RWPE2 (cell line): ENCODE data around the gene IRF6.
A peak's percentile ranks its signal among the peaks of the same experiment; 100 is the strongest.

Experiments
- ATAC-seq: fragments of 200-7000 bp; cut with Tn5 transposase; 3 replicates; pipeline ENCODE4 v1.9.1; 2021; ENCODE audit warnings: low read depth
- DNase-seq: peaks from one replicate; pipeline ENCODE4 v3.0.0-alpha.2; 2020; ENCODE audit warnings: low spot score
- H3K27ac ChIP-seq: fragments of 450-650 bp; 2 replicates; pipeline ENCODE4 v1.5.1; 2017; ENCODE audit warnings: mild to moderate bottlenecking; ENCODE audit not compliant: poor library complexity, severe bottlenecking
- H3K27me3 ChIP-seq: fragments of 250-450 bp; sonication (Bioruptor Pico); 2 replicates; pipeline ENCODE4 v1.5.1; 2021; ENCODE audit warnings: mild to moderate bottlenecking, moderate library complexity; ENCODE audit not compliant: insufficient read depth, poor library complexity, severe bottlenecking
- H3K36me3 ChIP-seq: fragments of 250-450 bp; sonication (Bioruptor Pico); 2 replicates; pipeline ENCODE4 v1.5.1; 2020; ENCODE audit warnings: low read depth, mild to moderate bottlenecking, moderate library complexity
- H3K4me1 ChIP-seq: fragments of 250-450 bp; sonication (Bioruptor Pico); 2 replicates; pipeline ENCODE4 v1.5.1; 2021; ENCODE audit warnings: mild to moderate bottlenecking, moderate library complexity; ENCODE audit not compliant: insufficient read depth, poor library complexity, severe bottlenecking
- H3K4me3 ChIP-seq: fragments of 250-450 bp; sonication (Bioruptor Pico); 2 replicates; pipeline ENCODE4 v1.5.1; 2021; ENCODE audit warnings: mild to moderate bottlenecking, moderate library complexity; ENCODE audit not compliant: severe bottlenecking
- H3K9me3 ChIP-seq: fragments of 250-450 bp; sonication (Bioruptor Pico); 2 replicates; pipeline ENCODE4 v1.5.1; 2021; ENCODE audit warnings: mild to moderate bottlenecking, moderate library complexity; ENCODE audit not compliant: severe bottlenecking
- TF ChIP-seq, protein P1 (sequence below): fragments of 450-650 bp; IDR thresholded peaks from one replicate; pipeline ENCODE4 v1.5.1; 2017; ENCODE audit warnings: mild to moderate bottlenecking, moderate library complexity; ENCODE audit not compliant: poor library complexity, severe bottlenecking

The IRF6 gene

DNA sequence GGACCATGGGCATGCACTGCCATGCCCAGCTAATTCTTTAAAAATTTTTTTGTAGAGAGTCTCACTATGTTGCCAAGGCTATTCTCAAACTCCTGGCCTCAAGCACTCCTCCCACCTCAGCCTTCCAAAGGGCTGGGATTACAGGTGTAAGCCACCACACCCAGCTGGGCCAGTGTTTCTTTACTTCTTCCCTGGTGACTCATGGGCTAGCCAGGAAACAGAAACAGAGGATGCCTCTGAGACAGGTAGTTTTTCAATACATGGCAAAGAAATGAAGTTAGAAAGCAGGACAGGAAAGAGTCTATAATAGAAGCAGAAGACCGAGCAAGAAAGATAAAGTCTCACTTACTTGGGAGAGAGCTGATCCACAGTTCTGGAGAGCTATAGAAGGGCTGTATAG, 14.0 kb downstream of the IRF6 start:
- Histone ChIP-seq H3K4me3 (no peak overlapping the region), H3K27me3 (no peaks in the 10 kb centered on the region), H3K36me3 (peaks cover 100% of the 10 kb centered on the region), H3K4me1 (no peaks in the 10 kb centered on the region), H3K27ac (no peak overlapping the region), H3K9me3 (no peaks in the 10 kb centered on the region)
- DNase-seq (no peak), ATAC-seq (peak; percentile 47)
- TF ChIP-seq, protein P1, sequence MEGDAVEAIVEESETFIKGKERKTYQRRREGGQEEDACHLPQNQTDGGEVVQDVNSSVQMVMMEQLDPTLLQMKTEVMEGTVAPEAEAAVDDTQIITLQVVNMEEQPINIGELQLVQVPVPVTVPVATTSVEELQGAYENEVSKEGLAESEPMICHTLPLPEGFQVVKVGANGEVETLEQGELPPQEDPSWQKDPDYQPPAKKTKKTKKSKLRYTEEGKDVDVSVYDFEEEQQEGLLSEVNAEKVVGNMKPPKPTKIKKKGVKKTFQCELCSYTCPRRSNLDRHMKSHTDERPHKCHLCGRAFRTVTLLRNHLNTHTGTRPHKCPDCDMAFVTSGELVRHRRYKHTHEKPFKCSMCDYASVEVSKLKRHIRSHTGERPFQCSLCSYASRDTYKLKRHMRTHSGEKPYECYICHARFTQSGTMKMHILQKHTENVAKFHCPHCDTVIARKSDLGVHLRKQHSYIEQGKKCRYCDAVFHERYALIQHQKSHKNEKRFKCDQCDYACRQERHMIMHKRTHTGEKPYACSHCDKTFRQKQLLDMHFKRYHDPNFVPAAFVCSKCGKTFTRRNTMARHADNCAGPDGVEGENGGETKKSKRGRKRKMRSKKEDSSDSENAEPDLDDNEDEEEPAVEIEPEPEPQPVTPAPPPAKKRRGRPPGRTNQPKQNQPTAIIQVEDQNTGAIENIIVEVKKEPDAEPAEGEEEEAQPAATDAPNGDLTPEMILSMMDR = no peak

DNA sequence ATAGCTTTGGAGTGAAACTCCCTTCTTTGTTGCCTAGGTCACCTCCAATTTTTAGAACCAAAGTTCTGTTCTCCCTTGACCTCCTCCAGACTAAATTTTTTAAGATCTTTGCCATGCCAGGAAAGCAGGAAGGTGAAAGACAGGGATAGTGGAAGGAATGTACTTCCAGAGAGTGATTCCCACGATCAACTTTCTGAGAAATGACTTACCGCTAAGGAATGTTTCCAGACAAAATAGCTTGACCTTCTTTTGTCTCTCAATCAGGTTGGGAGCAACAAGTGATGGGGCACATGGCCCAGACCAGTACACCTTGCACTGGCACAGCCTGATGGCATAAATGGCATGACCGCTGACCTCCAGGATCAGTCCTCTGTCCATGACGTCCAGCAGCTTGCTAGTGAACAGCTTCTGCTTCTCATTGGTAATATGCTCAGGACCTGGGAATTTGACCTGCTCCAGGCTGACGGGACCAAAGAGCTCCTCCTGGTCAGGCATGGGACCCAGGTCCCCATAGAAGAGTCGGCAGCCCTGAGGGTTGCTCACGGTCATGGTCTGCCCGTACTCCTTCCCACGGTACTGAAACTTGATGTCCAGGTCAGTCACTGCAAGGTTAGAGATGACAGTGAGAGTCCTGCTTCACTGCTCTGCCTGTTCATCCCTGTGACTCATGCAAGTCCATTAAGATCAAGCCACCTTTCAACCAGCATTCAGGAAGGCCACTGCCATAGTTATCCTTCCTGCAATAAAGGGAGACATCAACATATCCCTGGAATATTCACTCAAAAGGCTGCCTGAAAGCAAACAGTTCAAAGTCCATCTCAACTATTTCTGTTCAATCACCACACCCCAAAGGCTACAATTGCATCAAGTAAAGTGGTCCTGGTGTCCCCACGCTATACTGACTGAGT, 15.4 kb downstream of the IRF6 start:
- Histone ChIP-seq H3K4me3 (no peak overlapping the region), H3K4me1 (no peaks in the 10 kb centered on the region), H3K27me3 (no peaks in the 10 kb centered on the region), H3K9me3 (no peaks in the 10 kb centered on the region), H3K27ac (no peak overlapping the region), H3K36me3 (peaks cover 94% of the 10 kb centered on the region)
- DNase-seq = no peak
- ATAC-seq = no peak
- TF ChIP-seq, protein P1 = no peak

DNA sequence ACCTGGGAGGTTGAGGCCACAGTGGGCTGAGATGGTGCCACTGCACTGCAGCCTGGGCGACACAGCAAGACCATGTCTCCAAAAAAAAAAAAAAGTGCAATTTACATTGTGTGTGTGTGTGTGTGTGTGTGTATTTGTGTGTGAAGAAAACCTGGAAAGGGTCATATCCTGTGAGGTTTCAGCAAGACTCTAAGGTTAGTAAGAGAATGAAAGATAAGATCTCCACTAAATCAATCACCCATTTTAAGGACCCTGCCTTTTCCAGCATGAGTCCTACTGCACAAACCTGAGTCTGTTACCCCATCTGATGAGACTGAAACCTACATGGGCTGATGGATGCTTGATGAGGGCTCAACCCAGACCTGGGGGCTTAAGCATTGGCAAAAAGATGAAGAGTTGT, 16.7 kb downstream of the IRF6 start:
- Histone ChIP-seq H3K27ac (no peak overlapping the region), H3K36me3 (peaks cover 89% of the 10 kb centered on the region), H3K4me1 (no peaks in the 10 kb centered on the region), H3K27me3 (no peaks in the 10 kb centered on the region), H3K9me3 (no peaks in the 10 kb centered on the region), H3K4me3 (no peak overlapping the region)
- TF ChIP-seq, protein P1 = no peak
- DNase-seq (no peak), ATAC-seq (no peak)

DNA sequence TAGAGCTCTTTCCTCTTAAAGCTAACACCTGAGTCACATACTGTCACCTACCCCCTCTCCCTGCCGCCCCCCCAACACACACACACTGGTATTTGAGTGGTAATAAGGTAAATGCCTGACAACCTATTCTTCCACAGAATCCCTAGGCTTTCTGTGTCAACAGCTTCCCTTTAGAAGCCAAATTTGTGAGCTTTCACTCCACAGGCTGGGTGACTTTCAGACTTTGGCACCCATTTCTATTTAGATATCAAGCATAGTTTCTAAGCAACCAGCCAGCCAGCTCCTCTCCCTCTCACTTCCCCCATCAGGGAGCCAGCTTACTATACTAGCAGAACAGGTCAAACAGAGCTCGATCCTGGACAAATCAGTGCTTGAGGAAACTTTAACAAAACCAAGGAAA, 18.4 kb downstream of the IRF6 start:
- no peaks in the 10 kb centered on the region for H3K27me3 ChIP-seq
- no peak overlapping the region for H3K27ac ChIP-seq
- ATAC-seq (no peak), DNase-seq (no peak)
- no peak overlapping the region for H3K4me3 ChIP-seq
- H3K4me1 ChIP-seq = no peaks in the 10 kb centered on the region
- no peaks in the 10 kb centered on the region for H3K9me3 ChIP-seq
- H3K36me3 ChIP-seq = peaks cover 72% of the 10 kb centered on the region
- TF ChIP-seq, protein P1 = no peak

DNA sequence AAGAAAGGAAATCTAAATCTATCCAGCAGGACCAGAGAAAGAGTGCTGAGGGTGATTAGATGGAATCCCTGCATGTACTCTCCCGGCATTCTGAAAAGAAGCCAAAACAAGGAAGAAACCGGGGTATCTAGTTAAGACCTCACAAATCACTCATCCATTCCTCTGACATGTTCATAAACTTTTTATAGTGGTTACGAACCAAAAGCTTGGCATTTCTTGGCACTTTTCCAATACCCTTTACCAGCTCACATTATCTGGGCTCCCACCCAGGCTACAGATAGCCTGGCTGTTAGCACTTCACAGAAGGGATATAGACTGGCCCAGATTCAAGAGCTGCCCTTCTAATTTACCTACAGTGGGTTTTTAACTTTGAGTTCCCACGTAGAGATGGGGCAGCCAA, 19.8 kb downstream of the IRF6 start:
- H3K27me3 ChIP-seq = no peaks in the 10 kb centered on the region
- TF ChIP-seq, protein P1 = no peak
- DNase-seq = no peak

More for the DNA sequence above, 19.8 kb downstream of the IRF6 start:
- no peak overlapping the region for H3K27ac ChIP-seq
- H3K36me3 ChIP-seq = peaks cover 58% of the 10 kb centered on the region
- ATAC-seq = no peak
- H3K4me1 ChIP-seq = no peaks in the 10 kb centered on the region
- no peak overlapping the region for H3K4me3 ChIP-seq
- no peaks in the 10 kb centered on the region for H3K9me3 ChIP-seq
